Daoy (cell line): ENCODE data around the gene CBFB. TPM values are rescaled to one million over a fixed set of nuclear protein-coding genes. Genes with fewer than 3 reads are reported as not detected.

ENCODE experiments used
- DNase-seq: peaks from one replicate; pipeline ENCODE4 v3.0.0-alpha.2; 2015; ENCODE audit warnings: low read depth
- total RNA-seq: library from RNA; depleted of rRNA; stranded (reverse); fragments of >200 nt; shearing (Covaris generic); gene quantifications from 2 replicates; pipeline ENCODE4 v1.2.3, GENCODE V29; 2014; rRNA removed

CBFB gene
- total RNA-seq, 1 experiment from 2014 or later, result 94.9 TPM

DNA sequence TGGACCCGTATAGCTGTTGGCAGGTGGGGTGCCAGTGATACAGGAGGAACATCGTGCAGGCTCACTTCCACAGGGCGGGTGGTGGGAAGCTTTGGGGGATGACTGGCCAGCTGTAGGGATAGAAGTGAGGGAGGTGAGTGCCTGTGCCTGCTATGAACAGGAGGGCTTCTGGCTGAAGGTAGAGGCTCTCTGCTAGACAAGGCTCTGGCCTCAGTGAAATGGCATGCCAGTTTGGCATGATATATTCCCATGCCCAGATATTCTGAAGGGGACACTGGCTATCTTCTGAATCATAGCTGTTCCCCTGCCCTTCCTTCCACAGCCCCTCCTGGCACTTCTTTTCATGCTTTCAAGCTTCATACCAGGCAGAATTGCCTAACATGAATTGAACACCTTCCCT, 99.9 kb downstream of the CBFB start:
- DNase-seq, result no peak

DNA sequence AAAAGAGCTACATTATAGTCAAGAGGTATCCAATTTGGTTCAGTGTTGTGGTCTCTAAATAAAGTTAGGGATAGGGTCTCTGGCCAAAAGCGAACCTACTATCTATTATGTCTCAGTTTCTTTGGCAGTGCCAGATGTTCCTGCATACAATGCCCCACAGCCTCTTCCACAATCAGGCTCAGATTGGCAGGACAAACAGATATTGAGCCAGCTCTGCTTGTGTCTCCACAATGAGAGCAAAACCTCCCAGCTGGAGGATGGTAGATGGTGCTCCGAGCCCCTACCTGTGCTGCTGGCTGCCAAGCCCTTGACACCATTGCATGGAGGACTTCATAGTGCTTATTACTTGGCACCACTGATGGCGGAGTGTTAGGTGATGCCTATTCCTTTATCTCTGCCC, 100.5 kb downstream of the CBFB start:
- no peak for DNase-seq

DNA sequence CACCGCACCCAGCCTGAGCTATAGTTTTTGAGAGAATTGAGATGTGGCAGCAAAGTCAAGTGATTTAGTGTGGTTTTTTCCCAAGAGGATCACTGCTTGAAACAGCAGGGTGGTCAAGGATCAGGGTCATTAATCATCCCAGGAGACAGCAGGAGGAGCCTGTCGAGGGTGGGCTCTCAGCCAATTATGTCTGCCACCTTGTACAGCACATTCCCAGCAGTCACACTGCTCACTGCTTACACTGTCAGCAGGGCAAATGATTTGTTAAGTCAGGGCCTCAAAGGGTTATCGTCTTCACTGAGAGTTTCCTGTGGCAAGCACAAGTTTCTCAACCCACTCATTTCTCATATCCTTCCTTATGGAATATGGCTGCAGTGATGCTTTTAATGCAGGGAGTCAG, 108.7 kb downstream of the CBFB start:
- DNase-seq, result no peak

- no peak for DNase-seq
Observed at GRCh38 chr16:67141391-67141790, 112.4 kb downstream of the CBFB start.

DNA sequence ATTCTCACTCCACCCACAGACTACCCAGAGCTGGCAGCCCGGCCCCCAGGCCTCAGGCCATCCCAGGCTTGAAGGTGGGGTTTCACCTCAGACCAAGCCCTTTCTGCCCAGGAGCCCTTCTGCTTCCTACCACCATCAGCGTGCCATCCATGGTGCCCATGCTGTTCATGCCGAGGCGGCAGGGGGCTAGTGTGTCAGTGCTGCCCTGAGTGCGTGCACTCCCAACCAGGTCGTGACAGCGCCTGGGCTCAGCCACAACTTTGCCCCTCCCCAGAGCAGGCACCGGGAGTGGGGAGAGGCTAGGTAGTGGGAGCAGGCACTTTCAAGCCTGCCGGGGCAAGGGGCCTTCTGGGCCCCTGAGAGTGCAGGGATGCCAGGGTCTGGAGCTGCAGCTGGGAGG, 113.4 kb downstream of the CBFB start:
- no peak for DNase-seq

DNA sequence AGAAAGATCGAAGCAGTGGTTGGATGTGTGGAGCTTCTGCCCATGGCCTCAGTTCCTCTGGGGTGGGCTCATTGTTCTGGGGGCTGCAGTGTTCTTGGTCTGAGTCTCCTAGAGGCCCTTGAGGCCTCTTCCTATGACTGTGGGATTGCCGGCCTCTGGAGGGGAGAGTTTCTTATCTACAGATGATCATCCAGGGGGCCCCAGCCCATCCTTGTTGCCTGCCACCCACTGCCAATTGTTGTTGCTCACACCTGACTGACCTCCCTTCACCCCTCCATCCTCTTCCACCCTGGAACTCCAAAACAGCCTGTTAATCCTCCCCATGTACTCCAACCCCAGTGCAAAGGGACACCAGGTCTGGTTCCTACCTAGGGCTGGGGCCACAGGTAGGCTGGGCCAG, 116.0 kb downstream of the CBFB start:
- DNase-seq, result no peak

DNA sequence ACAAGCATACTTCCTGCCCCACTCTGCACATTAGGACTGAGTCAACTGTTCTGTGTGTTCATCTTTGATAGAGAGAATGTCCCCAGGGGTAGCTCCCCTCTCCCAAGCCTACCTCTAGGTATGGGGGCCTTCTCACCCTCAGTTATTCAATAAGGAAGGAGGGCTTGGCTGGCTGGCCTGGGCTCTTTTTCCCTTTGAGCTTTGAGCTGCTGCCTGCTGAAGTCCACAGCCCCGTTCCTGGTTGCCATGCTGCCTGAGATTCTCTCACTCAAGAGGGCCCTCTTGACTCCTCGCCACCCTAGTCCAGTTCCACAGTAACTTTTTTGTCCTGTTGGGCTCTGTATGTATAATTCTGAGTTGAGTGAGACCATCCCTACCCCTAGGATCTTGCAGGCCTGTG, 116.8 kb downstream of the CBFB start:
- DNase-seq, result no peak

GRCh38 chr16:67146523-67147357, 117.8 kb downstream of the CBFB start:
- no peak for DNase-seq

DNA sequence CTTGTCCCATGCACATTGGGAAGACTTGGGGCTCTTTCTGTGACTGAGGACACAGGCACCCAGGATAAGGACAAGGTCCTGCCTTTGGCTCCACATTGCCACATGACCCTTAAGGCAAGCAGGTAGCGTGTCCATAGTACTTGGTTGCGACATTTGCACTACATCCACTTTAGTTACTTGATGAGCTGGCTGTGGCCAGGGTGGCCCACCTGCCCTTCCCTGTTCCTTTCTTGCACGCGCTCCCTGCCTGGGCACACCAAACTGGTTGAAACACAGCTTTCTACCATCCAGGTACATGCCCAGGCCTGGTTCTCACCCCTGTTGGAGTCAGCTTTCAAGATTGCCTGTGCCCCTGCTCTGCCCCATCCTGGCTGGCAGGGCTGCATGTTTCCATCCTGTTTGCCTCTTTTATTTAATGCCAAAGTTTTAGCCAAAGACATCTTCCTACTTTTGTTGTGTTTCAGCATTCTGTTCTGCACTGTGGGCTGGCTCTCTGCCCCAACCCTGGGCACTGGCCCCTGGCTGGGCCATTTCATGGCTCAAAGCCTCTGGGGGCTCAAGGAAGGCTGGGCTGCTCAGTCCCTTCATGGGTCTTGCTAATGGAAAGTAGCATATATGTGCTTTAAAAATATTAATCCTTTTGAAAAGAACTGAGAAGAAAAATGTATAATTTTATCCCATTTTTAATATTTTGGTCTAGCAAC, 118.6 kb downstream of the CBFB start:
- DNase-seq, result no peak

GRCh38 chr16:67148221-67148620, 119.3 kb downstream of the CBFB start:
- DNase-seq, result no peak

GRCh38 chr16:67148656-67149275, 119.8 kb downstream of the CBFB start:
- DNase-seq, result no peak

DNA sequence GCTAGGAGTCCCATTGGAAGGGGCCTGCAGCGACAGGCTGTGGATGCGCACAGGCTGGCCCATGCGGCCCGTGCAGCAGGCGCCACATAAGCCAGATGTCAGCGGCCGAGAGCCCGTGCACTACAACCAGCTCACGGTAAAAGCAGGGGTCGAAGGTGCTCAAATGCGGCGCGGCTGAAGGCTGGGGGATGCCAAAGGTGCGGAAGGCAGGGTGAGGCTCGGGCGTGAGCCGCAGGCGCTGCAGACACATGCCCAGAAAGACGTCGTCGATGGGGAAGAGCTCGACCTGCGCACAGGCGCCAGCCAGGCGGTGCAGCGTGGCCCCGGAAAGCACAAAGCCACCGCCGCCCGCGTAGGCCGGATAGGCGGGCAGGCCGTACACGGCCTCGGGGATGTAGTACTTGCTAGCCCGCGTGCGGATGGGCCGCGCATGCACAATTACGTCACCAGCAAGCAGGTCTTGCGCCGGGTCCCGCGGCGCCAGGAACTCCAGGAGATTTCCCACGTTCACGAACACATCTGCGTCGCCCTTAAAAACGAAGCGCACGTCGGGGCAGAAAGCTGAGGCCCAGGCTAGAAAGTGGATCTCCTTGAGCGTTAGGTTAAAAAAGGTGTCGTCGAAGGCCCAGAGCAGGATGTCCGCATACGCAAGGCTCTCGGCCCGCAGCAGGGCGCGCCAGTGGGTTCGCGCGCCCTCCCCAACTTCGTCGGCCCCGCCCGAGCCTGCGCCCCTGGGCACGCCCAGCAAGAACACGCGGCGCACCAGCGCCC, 120.5 kb downstream of the CBFB start:
- DNase-seq, result no peak

DNA sequence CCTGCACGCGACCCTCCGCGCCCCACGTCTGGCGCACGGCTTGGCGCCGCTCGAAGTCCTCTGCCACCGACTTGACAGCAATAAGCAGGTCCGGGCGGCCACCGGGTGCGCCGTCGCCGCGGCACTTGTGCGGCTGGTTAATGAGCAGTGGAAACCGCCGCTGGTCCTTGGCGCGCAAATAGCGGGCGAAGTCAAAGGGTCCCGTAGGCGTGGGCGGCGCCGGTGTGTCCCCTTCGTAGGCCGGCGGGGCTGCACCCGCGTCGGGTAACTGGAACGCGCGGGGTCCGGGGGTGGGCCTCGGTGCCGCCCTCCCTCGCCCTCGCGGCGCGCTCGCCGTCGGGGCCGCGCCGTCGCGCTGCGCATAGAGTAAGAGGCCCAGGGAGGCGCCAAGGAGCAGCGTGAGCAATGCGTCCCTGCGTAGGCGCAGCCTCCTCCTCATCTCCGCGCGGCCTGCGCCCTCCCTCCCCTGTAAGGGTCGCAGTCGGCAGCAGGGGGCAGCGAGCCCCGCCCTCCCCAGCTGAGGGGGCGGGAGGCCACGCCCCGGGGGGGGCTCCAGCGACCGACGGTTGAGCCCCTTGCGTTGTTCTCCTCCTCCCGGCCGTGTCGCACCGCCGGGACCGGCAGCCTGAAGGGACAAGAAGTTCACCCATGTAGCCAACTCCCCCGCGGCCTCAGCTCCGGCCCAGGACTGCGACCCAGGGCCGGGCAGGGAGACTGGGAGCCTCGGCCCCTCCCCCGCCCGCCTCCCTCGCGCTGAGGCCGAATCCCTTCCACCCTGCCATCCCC, 121.3 kb downstream of the CBFB start:
- DNase-seq, result no peak

Other genes with a start within 250 kb of the CBFB start
- 0.46 TPM in 1 of 2 replicates, not detected in the other for gene TERB1, start 227.6 kb upstream of the CBFB start, total RNA-seq
- 138 and 148 TPM in 2 replicates for gene NAE1, start 198.2 kb upstream of the CBFB start, total RNA-seq
- not detected in 2 replicates for gene CA7, start 184.7 kb upstream of the CBFB start, total RNA-seq
- gene PDP2, start 148.6 kb upstream of the CBFB start, total RNA-seq, result 2.7 and 5.7 TPM in 2 replicates
- not detected in 2 replicates for gene CDH16, start 110.3 kb upstream of the CBFB start, total RNA-seq
- gene RRAD, start 103.6 kb upstream of the CBFB start, total RNA-seq, result 24.3 and 27.7 TPM in 2 replicates
- gene CIAO2B, start 94.7 kb upstream of the CBFB start, total RNA-seq, result 127 and 129 TPM in 2 replicates
- gene CES2, start 93.6 kb upstream of the CBFB start, total RNA-seq, result 10.3 and 12.0 TPM in 2 replicates
- 0.29 TPM in 1 of 2 replicates, not detected in the other for gene CES3, start 67.9 kb upstream of the CBFB start, total RNA-seq
- not detected in 2 replicates for gene CES4A, start 40.6 kb upstream of the CBFB start, total RNA-seq
- 12.5 and 26.3 TPM in 2 replicates for gene PHAF1, start 80.8 kb downstream of the CBFB start, total RNA-seq
- 5.5 and 9.8 TPM in 2 replicates for gene B3GNT9, start 121.8 kb downstream of the CBFB start, total RNA-seq
- gene TRADD, start 130.8 kb downstream of the CBFB start, total RNA-seq, result 16.7 and 20.5 TPM in 2 replicates
- 3.8 and 6.2 TPM in 2 replicates for gene FBXL8, start 130.8 kb downstream of the CBFB start, total RNA-seq
- gene HSF4, start 135.6 kb downstream of the CBFB start, total RNA-seq, result 1.2 and 2.8 TPM in 2 replicates
- 9.5 and 14.7 TPM in 2 replicates for gene NOL3, start 141.4 kb downstream of the CBFB start, total RNA-seq
- 4.6 and 7.0 TPM in 2 replicates for gene MATCAP1, start 154.8 kb downstream of the CBFB start, total RNA-seq
- gene EXOC3L1, start 161.0 kb downstream of the CBFB start, total RNA-seq, result 0.63 and 0.74 TPM in 2 replicates
- 109 and 111 TPM in 2 replicates for gene E2F4, start 163.0 kb downstream of the CBFB start, total RNA-seq
- gene ELMO3, start 170.0 kb downstream of the CBFB start, total RNA-seq, result 0.97 and 1.8 TPM in 2 replicates
- 30.0 and 54.8 TPM in 2 replicates for gene TMEM208, start 198.0 kb downstream of the CBFB start, total RNA-seq
- gene FHOD1, start 218.3 kb downstream of the CBFB start, total RNA-seq, result 22.2 and 25.7 TPM in 2 replicates
- 1.7 and 1.8 TPM in 2 replicates for gene SLC9A5, start 219.8 kb downstream of the CBFB start, total RNA-seq